Chondrocyte (in vitro differentiated cells): Measurements from ENCODE around the gene SLC7A6OS. TPM values are rescaled to one million over a fixed set of nuclear protein-coding genes. Genes with fewer than 3 reads are reported as not detected.
A peak's percentile ranks its signal among the peaks of the same experiment; 100 is the strongest.
"Not testable (repeated sequence)": the region's sequence is repeated elsewhere in the genome, so short reads cannot be mapped to it uniquely, and the experiment has no call there.

Experiments
- DNase-seq: peaks from one replicate; pipeline ENCODE4 v3.0.0; 2021; ENCODE audit warnings: mixed read lengths, low spot score
- H3K27ac Mint-ChIP-seq: one replicate; pipeline ENCODE4 v1.8.0; 2021; ENCODE audit warnings: mild to moderate bottlenecking, moderate library complexity, mixed read lengths; ENCODE audit not compliant: unreplicated experiment
- H3K27me3 Mint-ChIP-seq: 2 replicates; pipeline ENCODE4 v1.8.0; 2021; ENCODE audit warnings: low read depth, mixed read lengths
- H3K36me3 Mint-ChIP-seq: 2 replicates; pipeline ENCODE4 v1.8.0; 2021; ENCODE audit warnings: low read depth, mixed read lengths
- H3K4me1 Mint-ChIP-seq: 2 replicates; pipeline ENCODE4 v1.8.0; 2021; ENCODE audit warnings: low read depth, mild to moderate bottlenecking, mixed read lengths
- H3K4me3 Mint-ChIP-seq: one replicate; pipeline ENCODE4 v1.8.0; 2021; ENCODE audit warnings: mild to moderate bottlenecking, moderate library complexity, mixed read lengths; ENCODE audit not compliant: unreplicated experiment
- H3K9me3 Mint-ChIP-seq: 2 replicates; pipeline ENCODE4 v1.8.0; 2021; ENCODE audit warnings: low read depth, mixed read lengths
- total RNA-seq: library from RNA; stranded (reverse); gene quantifications from 3 replicates; pipeline ENCODE4 v1.2.1, GENCODE V29; 2021
- TF ChIP-seq, protein P1 (sequence below): fragments of 200-600 bp; sonication (generic); IDR thresholded peaks from 2 replicates; pipeline ENCODE4 v1.5.0; 2021; ENCODE audit warnings: antibody characterized with exemption, mild to moderate bottlenecking, moderate library complexity

Gene SLC7A6OS
- total RNA-seq, 1 donor from 2014 or later = 9.5 TPM

DNA sequence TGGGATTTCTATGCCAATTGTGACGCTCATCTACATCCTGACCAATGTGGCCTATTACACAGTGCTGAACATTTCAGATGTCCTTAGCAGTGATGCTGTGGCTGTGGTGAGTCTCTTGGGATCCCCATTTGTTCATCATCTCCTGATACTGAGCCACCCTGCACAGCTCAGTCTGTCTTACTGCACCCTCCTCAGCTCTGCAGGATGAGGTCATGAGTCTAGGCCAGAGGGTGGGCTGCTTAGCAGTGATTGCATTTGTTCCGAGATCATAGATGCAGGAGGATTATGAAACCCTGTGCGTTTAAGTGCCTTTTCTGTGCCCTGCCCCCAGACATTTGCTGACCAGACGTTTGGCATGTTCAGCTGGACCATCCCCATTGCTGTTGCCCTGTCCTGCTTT is 19.5 kb downstream of the SLC7A6OS start:
- TF ChIP-seq, protein P1, sequence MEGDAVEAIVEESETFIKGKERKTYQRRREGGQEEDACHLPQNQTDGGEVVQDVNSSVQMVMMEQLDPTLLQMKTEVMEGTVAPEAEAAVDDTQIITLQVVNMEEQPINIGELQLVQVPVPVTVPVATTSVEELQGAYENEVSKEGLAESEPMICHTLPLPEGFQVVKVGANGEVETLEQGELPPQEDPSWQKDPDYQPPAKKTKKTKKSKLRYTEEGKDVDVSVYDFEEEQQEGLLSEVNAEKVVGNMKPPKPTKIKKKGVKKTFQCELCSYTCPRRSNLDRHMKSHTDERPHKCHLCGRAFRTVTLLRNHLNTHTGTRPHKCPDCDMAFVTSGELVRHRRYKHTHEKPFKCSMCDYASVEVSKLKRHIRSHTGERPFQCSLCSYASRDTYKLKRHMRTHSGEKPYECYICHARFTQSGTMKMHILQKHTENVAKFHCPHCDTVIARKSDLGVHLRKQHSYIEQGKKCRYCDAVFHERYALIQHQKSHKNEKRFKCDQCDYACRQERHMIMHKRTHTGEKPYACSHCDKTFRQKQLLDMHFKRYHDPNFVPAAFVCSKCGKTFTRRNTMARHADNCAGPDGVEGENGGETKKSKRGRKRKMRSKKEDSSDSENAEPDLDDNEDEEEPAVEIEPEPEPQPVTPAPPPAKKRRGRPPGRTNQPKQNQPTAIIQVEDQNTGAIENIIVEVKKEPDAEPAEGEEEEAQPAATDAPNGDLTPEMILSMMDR = no peak
- H3K4me1 Mint-ChIP-seq = peaks cover 36% of the 10 kb centered on the region
- no peak for DNase-seq
- peaks cover 36% of the 10 kb centered on the region for H3K36me3 Mint-ChIP-seq
- H3K9me3 Mint-ChIP-seq = no peaks in the 10 kb centered on the region
- H3K27me3 Mint-ChIP-seq = no peaks in the 10 kb centered on the region
- no peak overlapping the region for H3K27ac Mint-ChIP-seq
- no peak overlapping the region for H3K4me3 Mint-ChIP-seq

DNA sequence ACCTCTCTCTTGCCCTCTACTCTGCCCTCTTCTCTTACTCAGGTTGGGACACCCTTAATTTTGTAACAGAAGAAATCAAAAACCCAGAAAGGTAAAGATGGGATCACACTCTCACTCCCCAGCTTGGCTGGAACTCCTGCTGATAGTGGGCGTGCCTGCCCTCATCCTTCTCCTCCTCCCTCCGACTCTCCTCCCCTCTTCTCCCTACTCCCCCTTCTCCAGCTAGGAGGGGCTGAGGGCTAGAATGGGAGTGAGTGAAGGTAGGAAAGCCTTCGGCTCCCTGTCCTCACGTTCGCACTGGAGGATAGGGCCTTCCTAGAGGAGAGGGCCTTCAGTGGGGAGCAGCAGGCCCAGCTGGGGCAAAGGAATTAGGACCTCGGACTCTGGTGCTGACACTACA is 20.3 kb downstream of the SLC7A6OS start:
- no peak for DNase-seq
- Mint-ChIP-seq H3K4me1 (peaks cover 40% of the 10 kb centered on the region), H3K27ac (peak overlapping the region; percentile 70), H3K4me3 (no peak overlapping the region), H3K27me3 (no peaks in the 10 kb centered on the region), H3K9me3 (no peaks in the 10 kb centered on the region), H3K36me3 (peaks cover 34% of the 10 kb centered on the region)
- TF ChIP-seq, protein P1 = no peak

DNA sequence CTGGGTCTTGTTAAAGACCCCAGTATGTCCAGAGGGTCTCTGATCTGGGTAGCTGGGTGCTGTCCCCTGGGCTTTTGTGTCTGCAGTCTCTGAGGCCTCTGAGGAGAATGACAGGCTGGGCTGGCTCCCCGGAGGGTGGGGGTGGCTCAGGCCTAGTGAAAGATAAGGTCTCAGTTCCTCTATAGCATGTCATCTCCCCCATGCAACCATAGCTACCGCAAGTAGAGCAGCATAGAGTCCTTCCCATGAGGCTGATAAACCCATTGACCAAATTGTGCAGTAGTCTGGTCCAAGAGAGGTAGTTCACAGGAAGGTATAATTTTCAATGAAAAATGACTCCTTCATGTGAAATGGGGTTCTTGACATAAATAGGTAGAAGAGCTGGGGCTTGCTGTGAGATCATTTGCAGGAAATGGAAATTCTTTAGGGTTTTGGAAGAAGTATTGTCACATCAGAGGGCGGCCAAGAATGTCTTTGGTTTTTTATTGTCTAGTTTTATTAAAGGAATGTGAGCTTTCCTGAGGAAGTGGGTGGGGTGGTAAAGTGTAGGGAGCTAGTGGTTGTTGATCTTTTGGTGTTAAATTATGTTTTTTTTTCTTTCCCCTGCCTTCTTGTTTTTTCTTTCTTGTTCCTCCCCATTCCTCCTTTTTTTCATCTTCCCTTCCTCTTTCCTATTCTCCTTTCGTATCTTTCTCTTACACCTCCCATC is 21.0 kb downstream of the SLC7A6OS start:
- Mint-ChIP-seq H3K9me3 (no peaks in the 10 kb centered on the region), H3K27ac (peak overlapping the region; percentile 70), H3K27me3 (no peaks in the 10 kb centered on the region), H3K36me3 (peaks cover 31% of the 10 kb centered on the region), H3K4me1 (peaks cover 40% of the 10 kb centered on the region), H3K4me3 (no peak overlapping the region)
- TF ChIP-seq, protein P1 = no peak
- no peak for DNase-seq

DNA sequence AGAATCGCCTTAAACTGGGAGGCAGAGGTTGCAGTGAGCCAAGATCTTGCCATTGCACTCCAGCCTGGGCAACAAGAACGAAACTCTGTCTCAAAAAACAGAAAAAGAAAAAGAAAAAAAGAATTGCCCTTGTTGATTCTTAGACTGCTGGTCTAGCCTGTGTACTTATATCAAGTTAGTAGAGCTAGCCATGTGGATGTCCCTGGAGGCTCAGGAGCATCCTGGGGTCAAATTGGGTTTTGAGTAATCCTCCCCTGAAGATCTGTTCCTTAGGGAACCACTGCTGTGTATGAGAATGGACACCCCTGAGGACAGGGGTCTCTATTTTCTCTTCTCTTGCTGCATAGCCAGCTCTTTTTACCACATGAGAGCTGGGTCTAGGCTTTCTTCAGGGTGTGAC is 21.5 kb downstream of the SLC7A6OS start:
- Mint-ChIP-seq H3K9me3 (no peaks in the 10 kb centered on the region), H3K27ac (peak overlapping the region; percentile 70), H3K27me3 (no peaks in the 10 kb centered on the region), H3K36me3 (peaks cover 29% of the 10 kb centered on the region), H3K4me3 (no peak overlapping the region), H3K4me1 (peaks cover 40% of the 10 kb centered on the region)
- DNase-seq = no peak
- TF ChIP-seq, protein P1 = no peak

DNA sequence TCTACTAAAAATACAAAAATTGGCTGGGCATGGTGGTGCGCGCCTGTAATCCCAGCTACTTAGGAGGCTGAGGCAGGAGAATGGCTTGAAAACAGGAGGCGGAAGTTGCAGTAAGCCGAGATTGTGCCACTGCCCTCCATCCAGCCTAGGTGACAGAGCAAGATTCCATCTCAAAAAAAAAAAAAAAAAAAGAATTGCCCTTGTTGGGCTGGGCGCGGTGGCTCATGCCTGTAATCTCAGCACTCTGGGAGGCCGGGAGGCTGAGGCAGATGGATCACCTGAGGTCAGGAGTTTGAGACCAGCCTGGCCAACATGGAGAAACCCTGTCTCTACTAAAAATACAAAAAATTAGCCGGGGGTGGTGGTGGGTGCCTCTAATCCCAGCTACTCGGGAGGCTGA is 21.9 kb downstream of the SLC7A6OS start:
- H3K4me1 Mint-ChIP-seq = peaks cover 40% of the 10 kb centered on the region
- not testable (repeated sequence) for H3K9me3 Mint-ChIP-seq, H3K27me3 Mint-ChIP-seq, DNase-seq, H3K4me3 Mint-ChIP-seq, H3K27ac Mint-ChIP-seq
- H3K36me3 Mint-ChIP-seq = peaks cover 27% of the 10 kb centered on the region

DNA sequence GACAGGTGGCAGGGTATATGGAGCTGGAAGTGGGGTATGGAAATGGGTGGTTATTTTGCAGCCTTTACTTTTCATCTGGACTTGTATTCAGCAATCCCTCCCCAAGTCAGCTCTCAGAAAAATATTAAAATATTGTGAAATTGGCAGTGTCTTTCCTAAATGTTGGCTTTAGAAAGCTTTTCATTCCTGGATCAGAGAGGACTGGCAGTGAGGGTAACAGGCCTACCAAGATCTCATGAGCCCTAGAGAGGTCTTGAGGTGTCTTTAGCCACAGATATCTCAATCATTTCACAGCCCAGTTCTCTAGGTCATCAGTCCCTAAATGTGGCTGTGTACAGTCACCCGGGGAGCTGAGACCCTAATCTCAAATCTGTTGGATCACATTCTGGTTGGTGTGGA is 22.5 kb downstream of the SLC7A6OS start:
- Mint-ChIP-seq H3K27me3 (no peaks in the 10 kb centered on the region), H3K36me3 (peaks cover 26% of the 10 kb centered on the region), H3K4me1 (peaks cover 40% of the 10 kb centered on the region), H3K4me3 (no peak overlapping the region), H3K27ac (peak overlapping the region; percentile 72), H3K9me3 (no peaks in the 10 kb centered on the region)
- TF ChIP-seq, protein P1 = no peak
- DNase-seq = no peak
